C4-2B (cell line): ENCODE data around the gene SMO.

Experiments
- H3K27ac ChIP-seq: fragments of 450-650 bp; 2 replicates; pipeline ENCODE4 v1.5.1; 2017
- CTCF ChIP-seq: fragments of 450-650 bp; conservative IDR thresholded peaks from 2 replicates; pipeline ENCODE4 v1.5.1; 2017; ENCODE audit warnings: mild to moderate bottlenecking
- ZFX ChIP-seq: fragments of 450-650 bp; IDR thresholded peaks from 2 replicates; pipeline ENCODE4 v1.6.1; 2017

SMO gene

GRCh38 chr7:129162732-129163131, 25.7 kb upstream of the SMO start:
- TF ChIP-seq CTCF (no peak), ZFX (no peak)
- no peak overlapping the region for H3K27ac ChIP-seq

GRCh38 chr7:129163875-129164544, 24.4 kb upstream of the SMO start:
- TF ChIP-seq ZFX (no peak), CTCF (peak; percentile 98)
- H3K27ac ChIP-seq, result no peak overlapping the region

- TF ChIP-seq CTCF (no peak), ZFX (no peak)
- H3K27ac ChIP-seq, result no peak overlapping the region
Observed at GRCh38 chr7:129166745-129167144, 21.7 kb upstream of the SMO start.

GRCh38 chr7:129167817-129168216, 20.6 kb upstream of the SMO start:
- TF ChIP-seq ZFX, result no peak
- TF ChIP-seq CTCF, result no peak
- H3K27ac ChIP-seq, result no peak overlapping the region

- no peak overlapping the region for H3K27ac ChIP-seq
- TF ChIP-seq ZFX (no peak), CTCF (no peak)
Observed at GRCh38 chr7:129168231-129169021, 20.0 kb upstream of the SMO start.

GRCh38 chr7:129169171-129169671, 19.2 kb upstream of the SMO start:
- no peak overlapping the region for H3K27ac ChIP-seq
- TF ChIP-seq CTCF, result no peak
- TF ChIP-seq ZFX, result no peak
